GM18517 (cell line): ENCODE measurements around the gene NTNG2.

Source experiments
- ATAC-seq: cut with Tn5 transposase; IDR thresholded peaks from one replicate; pipeline ENCODE4 v1.9.1; 2021; ENCODE audit warnings: mild to moderate bottlenecking, moderate library complexity; ENCODE audit not compliant: unreplicated experiment

NTNG2 gene

DNA sequence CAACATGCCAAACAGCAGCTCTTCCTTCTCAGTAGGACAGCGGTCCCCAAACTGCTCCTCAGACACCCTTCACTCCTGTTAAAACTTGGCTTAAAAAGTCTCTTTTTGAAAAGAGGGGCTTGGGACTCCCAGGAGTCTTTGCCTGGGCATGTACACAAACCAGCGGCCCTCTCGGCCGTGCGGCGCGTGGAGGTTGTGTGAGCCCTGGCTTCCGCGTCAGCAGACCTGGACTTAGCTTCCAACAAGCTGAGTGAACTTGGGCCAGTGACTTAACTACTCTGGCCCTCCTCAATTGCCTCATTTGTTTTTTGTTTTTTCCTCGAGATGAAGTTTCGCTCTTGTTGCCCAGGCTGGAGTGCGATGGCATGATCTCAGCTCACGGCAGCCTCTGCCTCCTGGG lies 15.3 kb upstream of the NTNG2 start:
- ATAC-seq = no peak

GRCh38 chr9:132147331-132147730 lies 14.5 kb upstream of the NTNG2 start:
- ATAC-seq = no peak

- no peak for ATAC-seq
These were observed 14.0 kb upstream of the NTNG2 start for GRCh38 chr9:132147839-132148238.

GRCh38 chr9:132150256-132150655 lies 11.6 kb upstream of the NTNG2 start:
- ATAC-seq = no peak

DNA sequence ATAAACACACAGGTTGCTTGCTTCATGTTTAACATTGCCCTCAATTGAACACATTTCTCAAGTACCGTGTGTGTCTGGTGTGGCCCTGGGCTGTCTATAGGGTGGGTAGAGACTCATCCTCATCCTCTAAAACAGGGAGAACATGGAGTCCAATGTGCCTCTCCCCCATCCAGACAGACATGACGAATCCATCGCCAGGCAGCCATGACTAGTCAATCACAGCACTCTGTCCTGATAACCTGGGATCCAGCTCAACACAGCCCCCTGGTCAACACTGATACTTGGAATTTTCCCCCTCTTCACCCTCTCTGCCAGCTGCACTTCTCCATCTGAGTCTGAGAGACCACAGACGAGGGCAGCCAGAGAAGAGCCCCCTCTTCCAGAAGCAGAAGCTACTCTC lies 10.7 kb upstream of the NTNG2 start:
- no peak for ATAC-seq

DNA sequence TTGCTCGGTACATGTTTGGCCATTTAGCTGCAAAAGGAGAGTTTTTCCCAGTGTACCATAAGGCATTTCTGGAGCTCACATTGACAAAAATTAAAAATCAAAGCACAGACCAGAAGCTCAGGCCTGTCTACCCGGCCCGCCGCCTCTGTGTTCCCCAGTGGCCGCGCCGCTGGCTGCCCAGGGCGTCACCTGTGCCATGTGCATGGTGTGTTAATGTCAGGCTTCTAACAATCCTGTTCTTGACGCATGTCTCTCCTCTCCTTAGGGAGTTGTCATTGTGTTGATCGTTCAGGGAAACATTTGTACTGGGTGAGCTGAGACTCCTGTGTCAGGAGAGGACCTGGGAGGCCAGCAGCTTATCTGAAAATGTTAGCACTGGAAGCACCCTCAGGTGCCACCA lies 9.6 kb upstream of the NTNG2 start:
- no peak for ATAC-seq

- ATAC-seq = no peak
These were observed 6.8 kb upstream of the NTNG2 start for GRCh38 chr9:132154863-132155567.

- ATAC-seq = no peak
These were observed 6.3 kb upstream of the NTNG2 start for GRCh38 chr9:132155568-132155895.

DNA sequence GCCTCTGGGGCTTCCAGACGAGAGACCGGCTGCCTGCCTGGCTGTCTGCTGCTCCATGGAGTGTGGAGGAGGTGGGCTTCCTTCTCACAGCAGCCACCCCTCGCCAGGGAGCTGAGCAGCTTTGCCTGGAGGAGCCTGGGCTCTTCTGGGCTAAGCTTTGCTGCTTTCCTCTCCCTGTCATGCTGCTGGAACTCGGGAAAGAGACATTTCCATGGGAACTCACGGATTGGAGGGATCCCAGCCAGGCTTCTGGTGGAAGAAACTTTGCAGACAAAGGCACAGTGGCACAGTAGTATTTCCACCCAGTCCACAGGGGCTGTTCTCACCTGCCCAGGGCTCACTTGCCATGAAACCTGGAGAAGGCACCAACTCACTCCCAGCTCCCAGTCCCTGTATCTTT lies 5.6 kb upstream of the NTNG2 start:
- no peak for ATAC-seq

DNA sequence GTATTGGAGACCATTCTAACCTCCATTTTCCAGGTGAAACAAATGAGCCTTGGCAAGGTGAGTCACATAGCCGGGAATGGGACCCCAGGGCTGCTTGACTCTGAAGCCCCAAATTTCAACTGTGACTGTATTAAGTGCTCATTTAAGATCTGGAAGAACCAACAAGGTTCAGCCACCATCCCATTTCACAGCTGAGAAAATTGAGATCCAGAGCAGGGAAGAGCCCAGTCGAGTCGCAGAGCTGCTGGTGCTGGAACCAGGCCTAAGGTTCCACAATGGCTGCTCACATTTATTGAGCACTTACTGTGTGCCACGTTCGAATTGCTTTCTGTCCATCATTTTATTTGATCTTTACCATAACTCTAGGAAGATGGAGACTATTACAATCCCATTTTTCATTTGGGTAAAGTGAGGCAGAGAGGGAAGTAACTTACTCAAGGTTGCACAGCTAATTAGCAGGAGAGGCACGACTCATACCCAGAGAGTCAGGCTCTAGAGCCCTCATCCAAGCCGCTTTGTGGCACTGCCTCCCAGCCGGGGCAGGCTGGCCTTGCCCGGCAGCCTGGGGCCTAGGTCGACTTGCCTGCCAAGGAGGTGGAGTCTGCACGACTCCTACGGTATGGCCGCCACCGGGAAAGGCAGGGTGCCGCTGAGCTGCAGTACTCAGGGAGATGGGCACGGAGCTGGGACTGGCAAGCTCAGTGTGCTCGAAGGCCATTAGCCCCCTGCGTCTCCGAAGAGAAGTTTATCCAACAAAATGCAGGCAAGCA lies 4.3 kb upstream of the NTNG2 start:
- no peak for ATAC-seq

DNA sequence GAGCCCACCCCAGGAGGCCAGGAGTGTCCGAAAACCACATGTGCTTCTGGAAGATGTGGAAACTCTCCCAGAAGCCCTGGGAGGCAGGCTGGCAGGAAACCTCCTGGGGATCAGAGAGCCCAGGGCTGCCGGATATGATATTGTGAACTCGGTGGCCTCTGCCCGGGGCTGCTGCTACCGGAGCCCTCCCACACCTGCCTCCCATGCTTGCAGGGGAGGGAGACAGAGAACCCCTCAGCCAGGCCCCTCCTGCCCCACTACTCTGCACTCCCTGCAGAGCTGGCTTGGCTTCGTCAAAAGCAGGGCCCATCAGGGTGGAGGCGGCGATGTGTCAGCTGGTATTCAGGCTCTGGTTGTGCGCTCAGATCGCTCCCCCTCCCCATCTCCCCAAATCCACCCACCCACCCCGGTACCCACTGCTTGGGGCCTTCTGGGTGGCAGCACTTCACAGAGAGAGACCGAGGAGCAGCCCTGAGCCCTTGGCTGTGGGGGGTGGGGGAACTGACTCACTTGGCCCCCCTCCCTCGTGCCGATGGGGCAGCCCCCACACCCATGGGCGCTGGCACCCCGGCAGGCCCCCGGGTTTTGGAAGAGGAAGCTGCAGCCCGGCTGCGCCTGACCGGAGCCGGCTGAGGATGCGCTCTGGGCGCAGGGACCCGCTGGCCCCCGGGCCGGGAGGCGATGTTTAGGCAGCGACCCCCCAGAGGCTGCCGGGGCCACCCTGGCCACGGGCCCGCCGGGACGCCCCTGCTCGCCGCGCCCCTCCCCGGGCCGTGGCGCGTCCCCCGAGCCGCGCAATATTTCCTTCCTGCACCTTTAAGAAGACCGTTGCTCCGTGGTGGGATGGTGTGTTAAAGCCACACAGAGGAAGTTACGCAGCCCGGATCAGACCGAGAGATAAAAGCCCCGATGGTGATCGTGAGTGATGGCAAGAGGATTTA lies 786 bp upstream of the NTNG2 start:
- ATAC-seq = no peak

DNA sequence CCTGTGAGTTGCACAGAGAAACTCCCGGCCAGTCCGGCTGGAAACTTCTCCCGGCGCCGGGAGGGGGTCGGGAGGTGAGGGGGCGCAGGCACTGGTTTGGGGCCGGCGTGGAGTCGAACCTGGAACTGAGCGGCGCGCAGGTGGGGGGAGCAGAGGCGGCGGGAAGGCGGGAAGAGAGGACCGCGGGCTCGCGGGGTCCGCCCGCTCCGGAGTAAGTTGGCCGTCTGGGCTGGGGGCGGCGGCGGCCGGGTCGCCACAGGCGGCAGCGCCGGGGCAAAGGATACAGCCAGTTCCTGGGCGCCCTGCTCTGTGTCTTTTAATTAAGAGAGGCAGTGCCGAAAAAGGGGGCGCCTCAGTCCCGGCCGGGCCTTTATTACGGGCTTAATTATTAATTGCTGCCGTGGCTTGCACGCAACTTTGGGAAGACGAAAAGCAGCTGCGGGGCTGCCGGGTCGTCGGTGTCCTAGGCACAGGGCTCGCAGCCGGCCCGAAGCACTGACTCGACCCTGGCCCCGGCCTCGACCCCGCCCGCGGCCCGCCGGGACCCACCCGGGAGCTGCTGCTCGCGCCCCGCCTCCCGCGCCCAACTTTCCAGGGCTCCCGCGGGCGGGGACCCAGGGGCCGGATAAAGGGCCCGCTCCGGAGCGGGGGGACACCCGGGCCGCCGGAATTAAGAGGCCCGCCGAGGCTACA lies 1.1 kb downstream of the NTNG2 start:
- no peak for ATAC-seq

- no peak for ATAC-seq
These were observed 1.6 kb downstream of the NTNG2 start for GRCh38 chr9:132163457-132163875.

- ATAC-seq = no peak
These were observed 2.2 kb downstream of the NTNG2 start for GRCh38 chr9:132163876-132164603.

DNA sequence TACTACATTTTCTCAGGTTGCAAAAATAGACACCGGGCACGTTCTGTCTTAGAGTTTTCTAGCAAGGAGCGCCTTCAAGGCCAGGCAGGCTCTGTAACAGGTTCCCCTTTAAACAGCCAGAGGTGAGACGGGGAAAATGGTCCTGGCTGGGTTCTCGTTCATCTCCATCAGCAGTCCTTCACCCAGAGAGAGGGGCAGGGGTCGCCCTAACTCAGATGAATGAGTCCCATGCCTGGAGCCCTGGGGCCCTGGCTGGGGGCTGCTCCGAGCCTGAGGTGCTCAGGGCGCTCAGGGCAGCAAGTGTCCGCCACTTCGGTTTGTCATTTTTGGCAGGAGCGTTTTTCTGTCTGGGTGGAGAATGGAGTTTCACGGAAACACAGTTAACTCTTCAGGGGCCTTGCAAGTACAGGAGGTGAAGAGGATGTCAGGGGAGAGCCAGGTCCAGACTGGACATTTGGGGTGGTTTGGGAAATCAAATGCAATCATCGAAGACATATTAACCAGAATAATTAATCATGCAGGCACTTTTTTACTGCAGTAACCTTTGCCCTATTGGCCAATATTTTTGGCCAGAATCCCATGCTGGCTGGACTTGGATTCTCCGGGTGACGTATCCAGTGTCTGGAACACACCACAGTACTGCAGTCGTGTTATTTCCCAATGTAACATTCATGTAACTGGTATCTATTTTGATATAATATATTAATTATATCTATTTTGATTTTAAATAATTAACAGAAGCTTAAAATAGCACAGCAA lies 2.9 kb downstream of the NTNG2 start:
- no peak for ATAC-seq

DNA sequence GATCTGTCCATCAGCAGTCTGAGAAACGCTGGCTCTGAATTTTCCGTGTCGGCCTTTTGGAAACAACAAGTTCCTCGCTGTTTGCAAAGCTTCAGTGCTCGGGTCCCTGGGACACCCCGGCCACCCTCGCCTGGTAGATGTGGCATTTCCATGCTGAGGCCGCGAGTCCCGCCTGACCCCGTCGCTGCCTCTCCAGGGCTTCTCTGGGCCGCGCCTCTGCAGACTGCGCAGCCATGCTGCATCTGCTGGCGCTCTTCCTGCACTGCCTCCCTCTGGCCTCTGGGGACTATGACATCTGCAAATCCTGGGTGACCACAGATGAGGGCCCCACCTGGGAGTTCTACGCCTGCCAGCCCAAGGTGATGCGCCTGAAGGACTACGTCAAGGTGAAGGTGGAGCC lies 4.7 kb downstream of the NTNG2 start:
- ATAC-seq = no peak

- no peak for ATAC-seq
These were observed 5.3 kb downstream of the NTNG2 start for GRCh38 chr9:132167192-132167591.

DNA sequence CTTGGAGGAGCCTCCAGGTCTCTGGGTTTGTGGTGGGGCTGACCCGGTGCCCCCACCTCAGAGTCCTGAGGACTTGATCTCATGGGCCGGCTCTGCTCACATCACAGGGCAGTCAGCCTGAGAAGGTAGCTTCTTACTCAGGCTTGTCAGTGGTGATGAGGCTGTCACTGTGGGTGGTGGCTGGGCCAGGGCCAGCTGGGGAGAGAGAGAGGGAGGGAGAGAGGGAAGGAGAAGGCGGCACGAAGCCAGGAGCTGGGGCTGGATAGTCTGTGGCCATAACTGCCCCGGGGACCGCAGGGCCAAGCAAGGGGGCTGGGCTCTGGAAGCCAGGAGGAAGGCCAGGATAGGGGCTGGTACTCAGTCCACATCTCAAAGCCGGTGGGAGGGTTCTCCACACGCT lies 6.5 kb downstream of the NTNG2 start:
- no peak for ATAC-seq

- ATAC-seq = no peak
These were observed 7.0 kb downstream of the NTNG2 start for GRCh38 chr9:132168851-132169250.
